Calu3 (cell line): ENCODE measurements around the gene ENTREP1. TPM values are rescaled to one million over a fixed set of nuclear protein-coding genes. Genes with fewer than 3 reads are reported as not detected.

Experiments
- BruUV-seq: library from RNA; stranded (reverse); fragments of 400-500 nt; replicated peaks from 2 replicates; lab custom pipeline; 2021; lab: Mats Ljungman, UMichigan
- CTCF ChIA-PET: fragments of 300-600 bp; sonication (Branson Sonifier 250); formaldehyde crosslinking; loops from one replicate; lab custom pipeline; 2022; ENCODE audit warnings: antibody characterized with exemption; lab: Charles Lee
- DNase-seq: peaks from one replicate; pipeline ENCODE4 v3.0.0; 2022
- H3K27ac Mint-ChIP-seq: one replicate; pipeline ENCODE4 v1.8.0; 2022; ENCODE audit warnings: mixed read lengths; ENCODE audit not compliant: unreplicated experiment
- H3K27me3 Mint-ChIP-seq: one replicate; pipeline ENCODE4 v1.8.0; 2022; ENCODE audit warnings: mixed read lengths; ENCODE audit not compliant: unreplicated experiment
- H3K36me3 Mint-ChIP-seq: one replicate; pipeline ENCODE4 v1.8.0; 2022; ENCODE audit warnings: mild to moderate bottlenecking, moderate library complexity, mixed read lengths; ENCODE audit not compliant: insufficient read depth, unreplicated experiment
- H3K4me1 Mint-ChIP-seq: one replicate; pipeline ENCODE4 v1.8.0; 2022; ENCODE audit warnings: mild to moderate bottlenecking, low read depth, mixed read lengths; ENCODE audit not compliant: unreplicated experiment
- H3K4me3 Mint-ChIP-seq: one replicate; pipeline ENCODE4 v1.8.0; 2022; ENCODE audit warnings: mild to moderate bottlenecking, low read depth, moderate library complexity, mixed read lengths; ENCODE audit not compliant: unreplicated experiment
- H3K9me3 Mint-ChIP-seq: one replicate; pipeline ENCODE4 v1.8.0; 2022; ENCODE audit warnings: low read depth, mixed read lengths; ENCODE audit not compliant: unreplicated experiment
- intact Hi-C: fragments of 100-400 bp; cut with micrococcal nuclease; formaldehyde crosslinking; loops from one replicate; pipeline ENCODE4 v1.10.0; 2022; ENCODE audit not compliant: unreplicated experiment
- total RNA-seq: library from RNA; stranded (reverse); gene quantifications from 2 replicates; pipeline ENCODE4 v1.2.3, GENCODE V29; 2022
- TF ChIP-seq, protein P1 (sequence below): fragments of 200-600 bp; IDR thresholded peaks from one replicate; pipeline ENCODE4 v1.8.0; 2022; ENCODE audit warnings: antibody characterized with exemption; ENCODE audit not compliant: unreplicated experiment

The ENTREP1 gene
- total RNA-seq, 1 experiment from 2014 or later = 1.8 TPM

DNA sequence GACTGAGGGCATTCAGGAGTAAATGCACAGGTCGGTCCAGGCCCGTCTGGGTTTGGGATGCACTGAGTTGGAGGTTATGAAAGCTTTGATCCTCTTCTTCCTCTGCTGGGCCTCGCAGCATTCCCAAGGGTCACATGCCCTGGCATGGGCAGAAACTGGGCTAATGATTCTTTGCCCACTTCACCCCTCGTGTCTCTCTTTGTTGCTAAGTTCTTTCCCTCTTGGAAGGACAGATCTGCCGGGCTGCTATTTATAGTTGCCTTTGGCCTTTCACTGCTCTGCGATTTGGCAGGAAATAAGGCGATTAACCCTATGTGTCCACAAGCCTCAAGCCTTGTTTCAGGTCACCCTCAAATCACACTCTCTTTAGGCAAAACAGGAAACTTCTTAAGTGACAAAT, 66.9 kb downstream of the ENTREP1 start:
- no peaks in the 10 kb centered on the region for H3K36me3 Mint-ChIP-seq
- H3K4me3 Mint-ChIP-seq = no peak overlapping the region
- intact Hi-C loops = no loop called here
- no peak overlapping the region for H3K27ac Mint-ChIP-seq
- no TSS peak for BruUV-seq
- DNase-seq = no peak
- no peaks in the 10 kb centered on the region for H3K9me3 Mint-ChIP-seq
- CTCF ChIA-PET = no interaction called here
- peaks cover 9% of the 10 kb centered on the region for H3K4me1 Mint-ChIP-seq
- H3K27me3 Mint-ChIP-seq = no peaks in the 10 kb centered on the region
- TF ChIP-seq, protein P1, sequence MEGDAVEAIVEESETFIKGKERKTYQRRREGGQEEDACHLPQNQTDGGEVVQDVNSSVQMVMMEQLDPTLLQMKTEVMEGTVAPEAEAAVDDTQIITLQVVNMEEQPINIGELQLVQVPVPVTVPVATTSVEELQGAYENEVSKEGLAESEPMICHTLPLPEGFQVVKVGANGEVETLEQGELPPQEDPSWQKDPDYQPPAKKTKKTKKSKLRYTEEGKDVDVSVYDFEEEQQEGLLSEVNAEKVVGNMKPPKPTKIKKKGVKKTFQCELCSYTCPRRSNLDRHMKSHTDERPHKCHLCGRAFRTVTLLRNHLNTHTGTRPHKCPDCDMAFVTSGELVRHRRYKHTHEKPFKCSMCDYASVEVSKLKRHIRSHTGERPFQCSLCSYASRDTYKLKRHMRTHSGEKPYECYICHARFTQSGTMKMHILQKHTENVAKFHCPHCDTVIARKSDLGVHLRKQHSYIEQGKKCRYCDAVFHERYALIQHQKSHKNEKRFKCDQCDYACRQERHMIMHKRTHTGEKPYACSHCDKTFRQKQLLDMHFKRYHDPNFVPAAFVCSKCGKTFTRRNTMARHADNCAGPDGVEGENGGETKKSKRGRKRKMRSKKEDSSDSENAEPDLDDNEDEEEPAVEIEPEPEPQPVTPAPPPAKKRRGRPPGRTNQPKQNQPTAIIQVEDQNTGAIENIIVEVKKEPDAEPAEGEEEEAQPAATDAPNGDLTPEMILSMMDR = no peak

DNA sequence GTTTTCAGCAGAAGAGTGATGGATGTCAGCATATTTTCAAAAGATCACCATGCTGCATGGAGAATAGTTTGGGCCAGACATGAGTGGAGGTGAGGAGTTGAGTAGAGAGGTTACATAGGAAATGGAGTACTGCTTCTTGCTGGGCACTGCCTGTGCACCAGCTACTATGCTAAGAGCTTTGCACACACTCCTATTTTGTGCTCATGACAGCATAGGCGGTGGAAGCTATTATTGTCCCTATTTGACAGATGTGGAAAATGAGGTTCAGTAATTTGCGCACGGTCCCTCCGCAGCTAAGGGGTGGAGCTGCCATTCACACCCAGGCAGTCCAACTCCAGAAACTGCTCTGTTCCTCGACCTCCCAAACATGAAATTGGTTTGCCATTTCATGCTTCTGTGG, 67.8 kb downstream of the ENTREP1 start:
- no peaks in the 10 kb centered on the region for H3K9me3 Mint-ChIP-seq
- intact Hi-C loops = no loop called here

DNA sequence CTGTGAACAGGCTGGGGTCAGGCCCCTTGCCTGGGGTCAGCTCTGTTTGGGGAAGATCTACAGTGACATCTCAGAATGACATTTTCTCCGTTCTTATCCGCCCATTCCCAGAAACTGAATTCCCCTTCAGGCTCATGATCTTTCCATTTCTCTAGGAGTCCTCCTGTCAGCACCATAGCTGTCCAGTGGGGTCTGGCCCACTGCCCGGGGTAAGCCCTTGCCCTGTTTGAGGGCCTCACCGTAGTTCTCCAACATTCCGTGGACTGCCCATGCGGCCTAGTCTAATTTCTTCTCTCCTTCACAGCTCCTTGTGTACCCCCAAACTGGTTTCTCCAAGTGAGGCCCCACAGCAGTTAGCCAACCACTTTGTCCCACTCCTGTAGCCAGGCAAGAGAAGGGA, 68.4 kb downstream of the ENTREP1 start:
- intact Hi-C loops = no loop called here
- CTCF ChIA-PET = no interaction called here
- Mint-ChIP-seq H3K27ac (no peak overlapping the region), H3K4me1 (peaks cover 4% of the 10 kb centered on the region), H3K4me3 (no peak overlapping the region), H3K9me3 (no peaks in the 10 kb centered on the region), H3K36me3 (no peaks in the 10 kb centered on the region), H3K27me3 (no peaks in the 10 kb centered on the region)
- no TSS peak for BruUV-seq
- no peak for DNase-seq
- TF ChIP-seq, protein P1 = no peak

More for the DNA sequence above, 67.8 kb downstream of the ENTREP1 start:
- TF ChIP-seq, protein P1 = no peak
- BruUV-seq = no TSS peak
- no peaks in the 10 kb centered on the region for H3K27me3 Mint-ChIP-seq
- H3K27ac Mint-ChIP-seq = no peak overlapping the region
- H3K4me3 Mint-ChIP-seq = no peak overlapping the region
- CTCF ChIA-PET = no interaction called here
- DNase-seq = no peak
- no peaks in the 10 kb centered on the region for H3K36me3 Mint-ChIP-seq
- peaks cover 9% of the 10 kb centered on the region for H3K4me1 Mint-ChIP-seq

DNA sequence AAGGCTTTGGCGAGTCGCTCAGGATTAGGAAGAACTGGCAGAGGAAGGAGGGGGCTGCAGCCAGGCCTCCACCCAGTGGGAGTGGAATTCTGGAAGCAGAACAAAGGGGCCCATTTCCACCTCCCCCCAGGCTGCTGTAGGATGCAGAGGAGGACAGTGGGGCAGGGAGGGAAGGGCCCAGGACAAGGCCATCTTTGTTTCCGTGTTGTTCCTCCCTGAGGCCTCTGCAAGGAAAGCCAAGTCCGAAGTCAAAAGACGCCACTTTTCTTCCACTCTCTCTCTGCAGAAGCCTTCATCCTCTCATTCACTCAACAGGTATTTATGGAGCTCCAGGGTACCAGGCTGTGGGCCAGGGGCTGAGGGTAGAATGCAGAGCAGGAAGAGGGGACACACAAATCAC, 70.7 kb downstream of the ENTREP1 start:
- BruUV-seq = no TSS peak
- CTCF ChIA-PET = no interaction called here
- H3K36me3 Mint-ChIP-seq = no peaks in the 10 kb centered on the region
- no peaks in the 10 kb centered on the region for H3K27me3 Mint-ChIP-seq
- TF ChIP-seq, protein P1 = no peak
- no peak for DNase-seq
- no peak overlapping the region for H3K27ac Mint-ChIP-seq
- no peaks in the 10 kb centered on the region for H3K9me3 Mint-ChIP-seq
- intact Hi-C loops = no loop called here
- peaks cover 4% of the 10 kb centered on the region for H3K4me1 Mint-ChIP-seq
- H3K4me3 Mint-ChIP-seq = no peak overlapping the region
